HG03575 (cell line): ENCODE data around the gene PARG.
"Not testable (repeated sequence)": the region's sequence is repeated elsewhere in the genome, so short reads cannot be mapped to it uniquely, and the experiment has no call there.

Experiments
- ATAC-seq: cut with Tn5 transposase; IDR thresholded peaks from one replicate; pipeline ENCODE4 v1.9.1; 2021; ENCODE audit not compliant: unreplicated experiment, insufficient number of reproducible peaks, low FRiP score; ENCODE audit errors: extremely low read depth

PARG gene

DNA sequence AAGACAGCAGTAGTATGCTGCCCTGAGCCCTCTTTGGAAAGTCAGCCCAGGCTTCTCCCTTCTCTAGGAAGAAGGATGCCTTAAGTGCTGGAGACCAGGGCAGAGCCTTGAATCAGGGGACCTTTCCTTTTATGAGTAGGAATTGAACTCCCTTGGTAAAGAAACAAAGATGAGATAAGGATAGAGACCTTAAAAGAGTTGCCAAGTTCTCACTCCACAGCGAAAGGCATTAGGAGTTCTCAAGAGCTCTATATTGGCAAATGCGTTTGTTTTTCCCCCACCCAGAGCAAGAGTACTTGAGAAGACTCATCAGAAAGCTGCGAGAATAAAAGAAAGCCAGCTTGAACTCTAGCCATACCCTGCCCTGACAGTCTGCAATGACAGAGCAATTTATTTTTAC, 106.9 kb downstream of the PARG start:
- no peak for ATAC-seq

- ATAC-seq: no peak
Measured at GRCh38 chr10:49834201-49834600, 107.6 kb downstream of the PARG start.

- no peak for ATAC-seq
Measured at GRCh38 chr10:49833168-49833567, 108.7 kb downstream of the PARG start.

DNA sequence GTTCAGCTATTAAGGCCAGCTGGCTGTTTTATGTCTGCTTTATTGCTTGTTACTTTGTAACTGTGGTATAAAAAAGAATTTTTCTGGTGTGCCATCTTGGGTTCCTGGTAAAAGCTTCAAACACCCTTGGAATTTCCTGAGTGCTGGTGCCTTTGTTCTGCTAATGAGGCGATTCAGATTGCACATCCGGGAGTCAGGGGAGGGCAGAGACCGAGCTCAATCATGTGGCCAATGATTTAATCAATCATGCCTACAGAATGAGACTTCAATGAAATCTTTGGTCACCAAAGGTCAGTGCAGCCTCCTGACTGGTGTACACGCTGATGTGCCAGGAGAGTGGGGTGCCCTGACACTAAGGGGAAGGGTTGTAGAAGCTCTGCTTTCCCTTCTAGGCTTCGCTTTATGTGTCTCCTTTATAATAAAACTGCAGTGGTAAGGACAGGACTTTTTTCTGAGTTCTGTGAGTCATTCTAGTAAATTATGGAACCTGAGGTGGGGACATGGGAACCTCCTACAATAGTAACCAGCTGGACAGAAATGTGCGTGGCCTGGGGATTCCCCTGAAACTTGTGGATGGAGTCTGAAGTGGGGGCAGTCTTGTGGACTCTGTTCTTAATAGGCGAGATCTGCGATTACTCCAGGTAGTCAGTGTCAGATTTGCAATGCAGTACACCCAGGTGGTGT, 110.3 kb downstream of the PARG start:
- no peak for ATAC-seq

DNA sequence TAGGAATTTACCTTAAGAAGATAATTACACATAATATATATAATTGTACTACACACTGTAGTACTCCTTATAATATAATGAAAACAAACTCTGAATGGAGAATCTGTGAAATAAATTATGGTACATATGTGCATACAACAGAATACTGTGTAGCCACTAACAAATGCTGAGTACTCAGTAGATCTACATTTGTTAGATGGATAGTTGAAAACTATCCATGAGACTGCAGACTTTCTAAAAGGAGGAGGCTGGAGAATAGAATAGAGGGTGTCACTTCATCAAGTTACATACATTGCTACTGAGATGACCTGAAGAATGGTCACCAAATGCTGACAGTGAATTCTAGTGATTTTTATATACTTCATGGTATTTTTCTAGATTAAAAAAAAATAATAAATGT, 111.0 kb downstream of the PARG start:
- no peak for ATAC-seq

DNA sequence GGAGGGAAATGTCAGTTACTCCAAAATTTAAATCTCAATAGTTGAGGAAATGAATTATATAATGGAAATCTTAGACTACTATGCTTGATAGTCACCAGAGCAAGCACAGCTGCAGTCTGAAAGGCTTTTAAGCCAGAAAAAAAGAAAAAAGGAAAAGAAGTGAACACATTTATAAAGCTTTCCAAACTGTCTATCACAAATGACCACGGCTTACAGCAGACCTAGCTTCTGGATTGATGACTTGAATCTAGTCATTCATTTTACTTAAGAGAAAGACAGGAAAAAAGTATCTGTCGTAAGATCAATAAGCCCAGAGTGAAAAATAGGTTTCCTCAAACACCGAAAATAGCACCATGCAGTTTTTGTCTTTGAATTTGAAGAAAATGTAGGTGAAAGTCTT, 111.8 kb downstream of the PARG start:
- no peak for ATAC-seq

- no peak for ATAC-seq
Measured at GRCh38 chr10:49827297-49827696, 114.5 kb downstream of the PARG start.

DNA sequence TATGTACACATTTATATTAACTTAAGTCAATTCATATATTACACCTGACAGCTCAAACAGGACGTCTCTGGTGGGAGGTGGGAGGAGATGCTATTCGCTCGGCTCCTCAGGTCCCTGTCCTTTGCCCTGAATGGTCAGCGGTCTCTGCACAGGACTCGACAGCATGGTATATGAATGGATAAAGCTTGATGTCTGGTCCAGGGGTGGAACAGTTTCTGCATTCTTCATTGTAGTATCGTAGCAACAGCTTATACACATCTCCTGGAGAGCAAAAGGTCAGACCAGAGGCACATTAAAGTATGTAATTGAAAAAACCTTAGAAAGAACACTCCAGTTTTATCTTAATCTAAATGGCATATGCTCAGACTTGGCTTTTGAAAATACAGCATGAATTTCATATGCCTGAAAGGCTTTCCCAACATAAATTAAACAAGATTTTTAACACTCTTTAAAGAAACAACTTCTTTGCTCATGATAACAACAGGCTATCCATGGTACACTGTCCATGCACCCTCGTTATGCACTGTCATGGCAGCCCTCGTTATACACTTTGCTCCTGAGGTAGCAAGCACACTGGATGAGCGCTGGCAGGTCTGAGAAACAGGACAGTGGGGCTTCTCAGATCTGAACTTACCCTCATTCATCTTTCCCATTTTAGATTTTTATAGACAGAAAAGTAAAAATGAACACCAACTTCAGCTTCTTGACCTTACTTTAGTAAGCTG, 122.4 kb downstream of the PARG start:
- no peak for ATAC-seq

DNA sequence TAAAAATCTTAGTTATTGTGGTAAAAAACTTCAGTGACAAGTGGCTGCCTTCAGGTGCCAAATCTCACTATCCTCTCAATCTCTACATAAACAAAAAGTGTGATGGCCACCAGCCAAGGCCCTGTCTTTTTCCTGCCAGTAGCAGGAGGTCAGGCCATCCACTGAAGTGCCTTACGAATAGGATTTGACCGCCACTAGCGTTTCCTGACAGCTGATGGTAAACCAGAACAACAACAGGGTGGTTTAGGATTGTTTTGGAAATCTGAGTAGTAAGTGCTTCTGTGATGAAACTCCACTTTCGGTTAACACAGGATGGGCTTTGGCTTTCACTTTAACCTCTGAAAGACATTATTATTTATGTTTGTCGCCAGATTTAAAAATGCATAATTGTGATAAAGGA, 124.0 kb downstream of the PARG start:
- no peak for ATAC-seq

DNA sequence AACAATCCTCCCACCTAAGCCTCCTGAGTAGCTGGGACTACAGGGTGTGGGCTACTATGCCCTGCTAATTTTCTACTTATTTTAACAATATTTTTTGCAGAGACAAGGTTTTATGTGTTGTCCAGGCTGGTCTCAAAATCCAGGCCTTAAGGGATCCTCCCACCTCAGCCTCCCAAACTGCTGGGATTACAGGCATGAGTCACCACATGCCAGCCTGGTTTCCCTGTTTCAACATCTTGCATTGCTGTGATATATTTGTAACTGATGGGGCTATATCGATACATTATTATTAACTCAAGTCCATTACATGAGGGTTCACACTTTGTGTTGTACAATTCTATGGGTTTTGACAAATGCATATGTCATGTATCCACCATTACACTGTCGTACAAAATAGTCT, 137.8 kb downstream of the PARG start:
- ATAC-seq: no peak

GRCh38 chr10:49798275-49798674, 143.6 kb downstream of the PARG start:
- no peak for ATAC-seq

GRCh38 chr10:49791100-49791499, 150.7 kb downstream of the PARG start:
- ATAC-seq: no peak

DNA sequence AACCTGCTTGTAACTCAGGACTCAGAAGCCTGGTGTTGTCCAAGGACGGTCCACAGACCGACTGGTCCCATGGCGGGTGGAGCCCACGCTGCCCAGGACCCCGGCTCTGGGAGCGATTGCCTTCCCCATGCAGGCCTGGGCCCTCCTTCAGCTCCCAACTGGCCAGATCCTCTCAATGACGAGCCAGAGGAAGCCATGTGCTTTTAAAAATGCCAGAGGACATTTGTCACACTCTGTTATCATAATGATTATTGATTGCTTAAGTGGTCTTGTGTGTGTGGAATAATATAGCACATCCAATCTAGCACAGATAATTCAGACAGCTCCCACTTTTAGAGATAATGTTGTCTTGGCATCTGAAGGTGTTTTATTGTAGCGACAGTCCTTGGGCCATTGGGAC, 157.1 kb downstream of the PARG start:
- ATAC-seq: no peak

GRCh38 chr10:49783645-49784044, 158.2 kb downstream of the PARG start:
- ATAC-seq: no peak

DNA sequence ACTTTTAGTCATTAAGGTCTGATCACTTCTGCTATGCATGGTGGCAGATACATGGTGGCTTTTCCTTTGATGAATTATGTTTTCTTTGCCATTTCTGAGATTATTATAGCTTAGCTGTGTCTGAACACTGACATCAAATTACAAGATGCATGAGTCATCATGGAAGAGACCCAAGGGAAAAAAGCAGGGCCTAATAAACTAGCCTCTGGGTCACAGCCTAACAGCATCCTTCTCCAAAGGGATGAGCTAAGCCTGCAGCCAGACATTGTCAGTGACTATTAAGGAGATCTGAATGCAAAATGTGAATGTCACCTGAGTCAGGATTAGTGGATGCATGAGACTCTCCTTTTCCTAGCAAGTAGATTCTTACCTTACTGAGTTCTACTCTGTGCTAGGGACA, 160.6 kb downstream of the PARG start:
- no peak for ATAC-seq

- no peak for ATAC-seq
Measured at GRCh38 chr10:49778197-49778596, 163.6 kb downstream of the PARG start.

DNA sequence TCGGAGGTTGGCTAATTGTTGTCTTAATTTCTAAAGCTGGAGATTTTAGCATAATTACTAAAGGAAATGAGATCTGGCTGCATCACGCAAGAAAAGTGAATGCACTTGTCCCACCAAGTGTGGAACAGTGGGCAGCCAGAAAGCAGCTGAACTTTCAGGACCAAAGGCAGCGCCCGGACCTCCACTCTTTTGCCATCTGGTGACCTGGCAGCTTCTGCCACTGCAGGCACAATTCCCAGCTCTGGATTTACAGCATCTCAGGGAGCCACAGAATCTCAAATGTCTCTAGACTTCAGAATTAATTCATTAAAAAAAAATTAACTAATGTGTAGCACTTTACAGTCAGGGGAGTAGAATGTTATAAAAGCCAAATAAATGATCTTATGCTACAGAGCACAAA, 165.0 kb downstream of the PARG start:
- ATAC-seq: no peak

- ATAC-seq: no peak
Measured at GRCh38 chr10:49775014-49775413, 166.8 kb downstream of the PARG start.

GRCh38 chr10:49772944-49773343, 168.9 kb downstream of the PARG start:
- not testable (repeated sequence) for ATAC-seq

GRCh38 chr10:49771046-49771445, 170.8 kb downstream of the PARG start:
- not testable (repeated sequence) for ATAC-seq

DNA sequence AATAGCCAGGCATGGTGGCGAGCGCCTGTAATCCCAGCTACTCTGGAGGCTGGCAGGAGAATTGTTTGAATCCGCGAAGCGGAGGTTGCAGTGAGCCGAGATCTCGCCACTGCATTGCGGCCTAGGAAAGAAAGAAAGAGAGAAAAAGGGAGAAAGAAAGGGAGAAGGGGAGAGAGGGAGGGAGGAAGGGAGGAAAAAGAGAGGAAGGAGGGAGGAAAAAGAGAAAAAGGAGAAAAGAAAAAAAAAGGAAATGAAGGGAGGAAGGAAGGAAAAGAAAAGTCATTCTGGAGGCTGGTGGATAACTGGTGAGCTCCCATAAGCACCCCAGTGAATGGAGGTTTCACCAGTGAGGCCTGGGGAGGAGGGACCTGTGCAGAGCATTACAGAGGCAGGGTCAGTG, 172.1 kb downstream of the PARG start:
- no peak for ATAC-seq
